ENCODE data around the gene SLFN5. TPM values are rescaled to one million over a fixed set of nuclear protein-coding genes. Genes with fewer than 3 reads are reported as not detected.
A peak's percentile ranks its signal among the peaks of the same experiment; 100 is the strongest.
"Not testable (repeated sequence)": the region's sequence is repeated elsewhere in the genome, so short reads cannot be mapped to it uniquely, and the experiment has no call there.

SLFN5 gene
- total RNA-seq, 2 donors from 2014 or later, result 29.0 to 46.7 TPM

- Mint-ChIP-seq H3K36me3 (no peaks in the 10 kb centered on the region), H3K27me3 (no peaks in the 10 kb centered on the region), H3K4me1 (ENCODE audit: low read depth in 2 of 2) (peaks cover 0 to 9% of the 10 kb centered on the region in 2 donors), H3K9me3 (no peaks in the 10 kb centered on the region), H3K27ac (no peak overlapping the region), H3K4me3 (no peak overlapping the region)
- DNase-seq (ENCODE audit: low spot score) (no peak), ATAC-seq (no peak)
These were observed 13.2 kb upstream of the SLFN5 start for GRCh38 chr17:35229638-35230037.

DNA sequence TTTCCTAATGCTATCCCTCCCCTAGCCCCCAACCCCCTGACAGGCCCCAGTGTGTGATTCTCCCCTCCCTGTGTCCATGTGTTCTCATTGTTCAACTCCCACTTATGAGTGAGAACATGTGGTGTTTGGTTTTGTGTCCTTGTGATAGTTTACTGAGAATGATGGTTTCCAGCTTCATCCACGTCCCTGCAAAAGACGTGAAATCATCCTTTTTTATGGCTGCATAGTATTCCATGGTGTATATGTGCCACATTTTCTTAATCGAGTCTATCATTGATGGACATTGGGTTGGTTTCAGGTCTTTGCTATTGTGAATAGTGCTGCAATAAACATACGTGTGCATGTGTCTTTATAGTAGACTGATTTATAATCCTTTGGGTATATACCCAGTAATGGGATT, 8.6 kb upstream of the SLFN5 start:
- not testable (repeated sequence) for H3K27me3 Mint-ChIP-seq; H3K9me3 Mint-ChIP-seq; H3K36me3 Mint-ChIP-seq; ATAC-seq; H3K4me3 Mint-ChIP-seq; H3K27ac Mint-ChIP-seq; DNase-seq (ENCODE audit: low spot score)
- H3K4me1 Mint-ChIP-seq (ENCODE audit: low read depth in 2 of 2), result peaks cover 29 to 37% of the 10 kb centered on the region in 2 donors

DNA sequence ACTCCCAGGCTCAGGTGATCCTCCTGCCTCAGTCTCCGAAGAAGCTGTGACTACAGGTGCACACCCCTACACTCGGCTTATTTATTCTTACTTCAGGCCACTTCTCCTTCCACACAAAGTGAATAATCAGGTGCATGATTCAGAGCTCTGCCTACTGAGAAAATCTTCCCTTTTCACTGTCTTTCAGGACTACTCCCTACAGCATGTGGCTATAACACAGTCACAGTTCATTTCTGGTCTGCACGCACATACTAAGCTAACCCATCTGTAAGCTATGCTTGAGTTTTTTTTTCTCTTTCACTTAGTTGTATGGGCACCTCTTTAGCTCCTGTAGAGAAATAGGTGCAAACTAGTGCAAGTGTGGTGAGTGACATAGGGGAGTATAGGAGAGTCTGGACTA, 7.6 kb upstream of the SLFN5 start:
- Mint-ChIP-seq H3K27ac (no peak overlapping the region), H3K36me3 (no peaks in the 10 kb centered on the region), H3K9me3 (peaks cover 3% of the 10 kb centered on the region), H3K4me3 (no peak overlapping the region), H3K27me3 (no peaks in the 10 kb centered on the region), H3K4me1 (ENCODE audit: low read depth in 2 of 2) (peaks cover 37 to 44% of the 10 kb centered on the region in 2 donors)
- DNase-seq (ENCODE audit: low spot score) (no peak), ATAC-seq (no peak)

- no peak for DNase-seq (ENCODE audit: low spot score)
- Mint-ChIP-seq H3K4me3 (no peak overlapping the region), H3K27ac (no peak overlapping the region), H3K9me3 (peaks cover 3% of the 10 kb centered on the region), H3K27me3 (no peaks in the 10 kb centered on the region), H3K36me3 (no peaks in the 10 kb centered on the region), H3K4me1 (ENCODE audit: low read depth in 2 of 2) (peaks cover 39 to 45% of the 10 kb centered on the region in 2 donors)
- ATAC-seq, result peak in 1 of 2 donors; percentile 53
These were observed 7.0 kb upstream of the SLFN5 start for GRCh38 chr17:35235917-35236316.

GRCh38 chr17:35236821-35237220, 6.1 kb upstream of the SLFN5 start:
- peaks cover 48 to 50% of the 10 kb centered on the region in 2 donors for H3K4me1 Mint-ChIP-seq (ENCODE audit: low read depth in 2 of 2)
- no peak overlapping the region for H3K27ac Mint-ChIP-seq
- H3K9me3 Mint-ChIP-seq, result peaks cover 3% of the 10 kb centered on the region
- no peaks in the 10 kb centered on the region for H3K27me3 Mint-ChIP-seq
- no peaks in the 10 kb centered on the region for H3K36me3 Mint-ChIP-seq
- DNase-seq (ENCODE audit: low spot score), result no peak
- H3K4me3 Mint-ChIP-seq, result no peak overlapping the region
- no peak for ATAC-seq

DNA sequence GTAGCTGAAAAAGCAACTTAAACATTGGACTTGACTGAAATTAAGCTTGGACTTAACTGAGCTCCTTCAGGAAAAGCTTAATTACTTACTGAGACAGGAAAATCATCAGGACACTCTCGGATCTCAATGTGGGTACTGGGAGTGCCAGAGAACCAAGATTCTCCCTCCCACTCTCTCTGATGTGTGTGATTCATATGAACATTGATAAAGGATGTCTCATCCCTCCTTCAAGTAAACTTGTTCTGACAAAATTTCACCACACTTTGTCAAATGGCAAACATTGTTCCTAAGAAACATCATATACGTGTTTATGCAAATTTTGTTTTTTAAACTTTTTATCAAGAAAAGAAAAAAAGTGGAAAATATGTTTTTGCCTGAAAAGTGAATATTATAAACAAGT, 4.1 kb upstream of the SLFN5 start:
- no peak for ATAC-seq

DNA sequence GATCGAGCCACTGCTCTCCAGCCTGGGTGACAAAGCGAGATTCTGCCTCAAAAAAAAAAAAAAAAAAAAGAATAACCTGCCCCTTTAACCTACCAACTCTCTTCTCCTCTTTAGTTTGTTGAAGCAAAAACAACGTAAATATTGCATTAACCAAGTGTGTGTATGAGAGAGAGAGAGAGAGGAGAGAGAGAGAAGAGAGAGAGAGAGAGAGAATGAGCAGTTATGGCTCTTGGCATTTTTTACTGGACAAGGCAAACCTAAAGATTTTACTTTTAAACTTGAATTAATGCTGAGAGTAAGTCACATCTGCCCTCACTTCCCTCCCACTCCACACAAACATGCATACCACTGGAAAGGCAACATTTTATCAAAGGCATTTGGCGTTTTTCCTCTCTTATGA, 3.0 kb upstream of the SLFN5 start:
- no peak for ATAC-seq
- Mint-ChIP-seq H3K4me1 (ENCODE audit: low read depth in 2 of 2) (peaks cover 63 to 66% of the 10 kb centered on the region in 2 donors), H3K4me3 (peak overlapping the region; percentile 51), H3K27ac (peak overlapping the region; percentile 4 to 52), H3K27me3 (no peaks in the 10 kb centered on the region), H3K9me3 (peaks cover 3% of the 10 kb centered on the region), H3K36me3 (no peaks in the 10 kb centered on the region)
- DNase-seq (ENCODE audit: low spot score), result no peak

More for the DNA sequence above, 4.1 kb upstream of the SLFN5 start:
- H3K27ac Mint-ChIP-seq, result peak overlapping the region; percentile 4 to 52
- H3K27me3 Mint-ChIP-seq, result no peaks in the 10 kb centered on the region
- no peak overlapping the region for H3K4me3 Mint-ChIP-seq
- no peak for DNase-seq (ENCODE audit: low spot score)
- H3K4me1 Mint-ChIP-seq (ENCODE audit: low read depth in 2 of 2), result peaks cover 53 to 56% of the 10 kb centered on the region in 2 donors
- peaks cover 3% of the 10 kb centered on the region for H3K9me3 Mint-ChIP-seq
- no peaks in the 10 kb centered on the region for H3K36me3 Mint-ChIP-seq

GRCh38 chr17:35240861-35241260, 2.0 kb upstream of the SLFN5 start:
- Mint-ChIP-seq H3K27me3 (no peaks in the 10 kb centered on the region), H3K4me1 (ENCODE audit: low read depth in 2 of 2) (peaks cover 64 to 68% of the 10 kb centered on the region in 2 donors), H3K36me3 (no peaks in the 10 kb centered on the region), H3K27ac (peak overlapping the region in 1 of 2 donors; percentile 92), H3K9me3 (peaks cover 3% of the 10 kb centered on the region), H3K4me3 (peak overlapping the region; percentile 96)
- ATAC-seq, result no peak
- DNase-seq (ENCODE audit: low spot score), result no peak

- peaks cover 3% of the 10 kb centered on the region for H3K9me3 Mint-ChIP-seq
- H3K4me1 Mint-ChIP-seq (ENCODE audit: low read depth in 2 of 2), result peaks cover 62 to 65% of the 10 kb centered on the region in 2 donors
- H3K27ac Mint-ChIP-seq, result peak overlapping the region; percentile 92 to 98
- H3K36me3 Mint-ChIP-seq, result no peaks in the 10 kb centered on the region
- no peak for ATAC-seq
- no peaks in the 10 kb centered on the region for H3K27me3 Mint-ChIP-seq
- H3K4me3 Mint-ChIP-seq, result peak overlapping the region; percentile 96
- DNase-seq (ENCODE audit: low spot score), result no peak
These were observed 1.4 kb upstream of the SLFN5 start for GRCh38 chr17:35241520-35241919.

DNA sequence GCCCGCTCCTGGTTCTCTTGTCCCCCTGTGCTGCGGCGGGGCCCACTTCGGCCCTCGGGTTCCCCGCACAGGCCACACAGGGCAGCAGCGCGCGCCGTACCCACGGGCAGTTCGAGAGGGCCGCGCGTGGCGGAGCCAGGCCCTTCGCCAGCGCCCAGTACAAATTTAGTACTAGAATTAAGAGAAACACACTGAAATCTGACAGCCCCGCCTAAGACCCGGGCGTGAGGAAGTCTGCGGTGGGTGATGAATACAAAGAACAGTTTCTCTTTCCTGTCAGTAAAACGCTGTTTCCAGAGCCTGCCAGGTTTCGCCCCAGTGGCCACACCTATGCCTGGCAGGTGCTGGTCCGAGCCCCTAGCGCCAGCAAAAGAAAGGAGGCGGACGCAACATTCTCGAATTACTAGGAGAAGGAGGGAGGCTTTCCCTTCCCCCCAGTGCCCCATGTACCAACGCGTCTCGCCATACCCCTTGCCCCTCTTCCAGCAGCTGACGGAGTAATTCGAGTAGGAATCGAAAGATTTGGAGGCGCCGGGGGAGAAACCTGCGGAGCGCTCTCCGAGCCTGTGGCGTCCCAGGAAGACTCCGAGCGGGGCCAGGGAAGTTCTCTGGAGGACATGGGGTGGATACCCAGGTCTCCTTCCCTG, 591 bp upstream of the SLFN5 start:
- H3K27ac Mint-ChIP-seq, result peak overlapping the region; percentile 92 to 98
- ATAC-seq (peak; percentile 73 to 80), DNase-seq (ENCODE audit: low spot score) (peak; percentile 91)
- peaks cover 64 to 69% of the 10 kb centered on the region in 2 donors for H3K4me1 Mint-ChIP-seq (ENCODE audit: low read depth in 2 of 2)
- H3K4me3 Mint-ChIP-seq, result peak overlapping the region; percentile 96
- peaks cover 3% of the 10 kb centered on the region for H3K9me3 Mint-ChIP-seq
- H3K36me3 Mint-ChIP-seq, result peaks cover 4% of the 10 kb centered on the region
- no peaks in the 10 kb centered on the region for H3K27me3 Mint-ChIP-seq

DNA sequence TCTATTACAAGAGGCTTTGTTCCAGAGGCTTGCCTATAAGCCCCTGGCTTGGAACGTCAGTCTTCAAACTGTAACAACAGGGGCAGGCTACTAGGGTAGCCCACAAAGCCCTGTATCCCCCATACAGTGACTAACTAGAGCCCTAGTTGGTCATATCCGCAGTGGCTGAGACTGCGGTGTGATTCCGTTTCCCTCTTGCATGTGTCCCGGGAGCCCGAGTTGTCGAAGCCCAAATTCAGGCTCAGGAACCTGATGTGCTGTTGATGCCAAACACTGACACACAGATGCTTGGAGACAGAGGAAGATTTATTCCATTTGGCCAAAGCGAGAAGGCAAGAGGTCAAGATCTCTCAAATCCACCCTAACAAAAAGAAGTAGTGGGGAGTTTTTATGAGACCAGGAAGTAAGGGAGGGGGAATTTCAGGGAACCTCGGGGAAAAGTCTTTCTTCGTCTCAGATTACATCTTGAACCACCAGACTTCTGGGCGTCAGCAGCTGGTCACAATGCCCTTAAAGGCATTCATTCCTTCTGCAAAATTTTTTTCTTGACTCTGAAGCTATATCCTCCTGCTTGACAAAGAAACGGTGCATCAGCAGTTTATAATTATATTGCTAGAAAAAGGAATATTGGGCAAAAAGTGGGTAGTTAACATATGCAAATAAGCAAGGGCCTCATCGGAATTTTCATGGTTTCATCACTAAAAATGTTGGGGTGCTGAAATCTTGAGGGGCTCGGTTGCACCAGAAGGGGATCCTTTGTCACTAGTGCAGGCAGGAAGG, 879 bp downstream of the SLFN5 start:
- Mint-ChIP-seq H3K36me3 (peaks cover 18% of the 10 kb centered on the region), H3K27me3 (no peaks in the 10 kb centered on the region), H3K27ac (peak overlapping the region; percentile 92 to 98), H3K9me3 (no peaks in the 10 kb centered on the region), H3K4me1 (ENCODE audit: low read depth in 2 of 2) (peaks cover 63 to 70% of the 10 kb centered on the region in 2 donors), H3K4me3 (peak overlapping the region; percentile 96)
- ATAC-seq (peak; percentile 60 to 66), DNase-seq (ENCODE audit: low spot score) (peak; percentile 78)

DNA sequence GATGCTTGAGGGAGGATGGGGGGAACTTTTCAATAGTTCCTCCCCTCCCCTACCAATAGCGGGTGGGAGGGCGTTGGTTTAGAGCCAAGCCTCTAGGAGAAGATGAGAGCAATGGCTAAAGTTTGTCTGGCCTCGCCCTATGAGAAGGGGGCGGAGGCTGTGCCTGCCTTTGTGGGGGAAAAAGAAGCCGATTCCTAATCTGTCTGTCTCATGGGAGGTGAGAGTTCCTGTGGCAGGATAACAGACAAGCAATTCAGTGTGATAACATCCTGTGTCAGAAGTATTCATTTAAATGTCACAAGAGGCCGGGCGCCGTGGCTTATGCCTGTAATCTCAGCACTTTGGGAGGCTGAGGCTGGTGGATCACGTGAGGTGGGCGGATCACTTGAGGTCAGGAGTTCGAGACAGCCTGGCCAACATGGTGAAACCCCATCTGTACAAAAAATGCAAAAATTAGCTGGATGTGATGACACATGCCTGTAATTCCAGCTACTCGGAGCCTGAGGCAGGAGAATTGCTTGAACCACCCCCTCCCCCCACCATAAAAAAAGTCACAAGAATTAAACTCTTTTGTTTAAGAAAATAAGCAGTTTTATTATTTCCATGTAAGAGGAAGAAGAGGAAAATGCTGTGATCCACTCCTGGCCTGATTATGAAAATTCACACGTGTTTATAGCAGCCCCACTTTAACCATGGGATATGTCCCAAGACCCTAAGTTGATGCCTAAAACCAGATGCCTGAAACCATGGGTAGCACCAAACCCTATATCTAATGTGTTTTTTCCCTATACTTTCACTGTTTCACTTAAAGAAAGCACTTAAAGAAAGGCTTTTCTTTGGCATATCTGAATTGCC, 1.7 kb downstream of the SLFN5 start:
- peak overlapping the region; percentile 96 for H3K4me3 Mint-ChIP-seq
- DNase-seq (ENCODE audit: low spot score) (peak; percentile 92), ATAC-seq (peak; percentile 72 to 73)
- peaks cover 65 to 71% of the 10 kb centered on the region in 2 donors for H3K4me1 Mint-ChIP-seq (ENCODE audit: low read depth in 2 of 2)
- no peaks in the 10 kb centered on the region for H3K27me3 Mint-ChIP-seq
- H3K27ac Mint-ChIP-seq, result peak overlapping the region; percentile 92 to 98
- no peaks in the 10 kb centered on the region for H3K9me3 Mint-ChIP-seq
- peaks cover 23% of the 10 kb centered on the region for H3K36me3 Mint-ChIP-seq

GRCh38 chr17:35245196-35245486, 2.3 kb downstream of the SLFN5 start:
- H3K4me1 Mint-ChIP-seq (ENCODE audit: low read depth in 2 of 2), result peaks cover 65 to 71% of the 10 kb centered on the region in 2 donors

More at GRCh38 chr17:35245196-35245486, 2.3 kb downstream of the SLFN5 start:
- no peaks in the 10 kb centered on the region for H3K9me3 Mint-ChIP-seq
- DNase-seq (ENCODE audit: low spot score) (no peak), ATAC-seq (peak; percentile 43 to 46)
- peak overlapping the region; percentile 92 to 98 for H3K27ac Mint-ChIP-seq
- H3K27me3 Mint-ChIP-seq, result no peaks in the 10 kb centered on the region
- H3K4me3 Mint-ChIP-seq, result peak overlapping the region; percentile 96
- peaks cover 26% of the 10 kb centered on the region for H3K36me3 Mint-ChIP-seq
